Measurements from ENCODE around the gene TMEM181. TPM values are rescaled to one million over a fixed set of nuclear protein-coding genes. Genes with fewer than 3 reads are reported as not detected.
"Not testable (repeated sequence)": the region's sequence is repeated elsewhere in the genome, so short reads cannot be mapped to it uniquely, and the experiment has no call there.

The TMEM181 gene
- total RNA-seq, 1 donor from 2014 or later = 46.6 TPM

- DNase-seq (ENCODE audit: extremely low read depth, low read depth, low spot score) = no peak
These were observed 22.7 kb upstream of the TMEM181 start for GRCh38 chr6:158536891-158537798.

GRCh38 chr6:158538741-158539140 is 21.1 kb upstream of the TMEM181 start:
- no peak for DNase-seq (ENCODE audit: extremely low read depth, low read depth, low spot score)

- DNase-seq (ENCODE audit: extremely low read depth, low read depth, low spot score) = no peak
These were observed 20.5 kb upstream of the TMEM181 start for GRCh38 chr6:158539413-158539812.

- no peak for DNase-seq (ENCODE audit: extremely low read depth, low read depth, low spot score)
These were observed 20.0 kb upstream of the TMEM181 start for GRCh38 chr6:158539881-158540280.

GRCh38 chr6:158543606-158544185 is 16.2 kb upstream of the TMEM181 start:
- DNase-seq (ENCODE audit: extremely low read depth, low read depth, low spot score) = no peak

- no peak for DNase-seq (ENCODE audit: extremely low read depth, low read depth, low spot score)
These were observed 15.5 kb upstream of the TMEM181 start for GRCh38 chr6:158544428-158544827.

GRCh38 chr6:158545043-158545966 is 14.6 kb upstream of the TMEM181 start:
- DNase-seq (ENCODE audit: extremely low read depth, low read depth, low spot score) = no peak

GRCh38 chr6:158548418-158549161 is 11.3 kb upstream of the TMEM181 start:
- no peak for DNase-seq (ENCODE audit: extremely low read depth, low read depth, low spot score)

- no peak for DNase-seq (ENCODE audit: extremely low read depth, low read depth, low spot score)
These were observed 7.7 kb upstream of the TMEM181 start for GRCh38 chr6:158552055-158552795.

GRCh38 chr6:158552796-158553138 is 7.1 kb upstream of the TMEM181 start:
- DNase-seq (ENCODE audit: extremely low read depth, low read depth, low spot score) = no peak

GRCh38 chr6:158554611-158555361 is 5.1 kb upstream of the TMEM181 start:
- no peak for DNase-seq (ENCODE audit: extremely low read depth, low read depth, low spot score)

- no peak for DNase-seq (ENCODE audit: extremely low read depth, low read depth, low spot score)
These were observed 3.8 kb upstream of the TMEM181 start for GRCh38 chr6:158556113-158556512.

GRCh38 chr6:158557110-158557509 is 2.8 kb upstream of the TMEM181 start:
- not testable (repeated sequence) for DNase-seq (ENCODE audit: extremely low read depth, low read depth, low spot score)

- DNase-seq (ENCODE audit: extremely low read depth, low read depth, low spot score) = no peak
These were observed 2.0 kb upstream of the TMEM181 start for GRCh38 chr6:158557927-158558326.

GRCh38 chr6:158558415-158559306 is 1.2 kb upstream of the TMEM181 start:
- no peak for DNase-seq (ENCODE audit: extremely low read depth, low read depth, low spot score)

GRCh38 chr6:158559338-158559894 is 475 bp upstream of the TMEM181 start:
- DNase-seq (ENCODE audit: extremely low read depth, low read depth, low spot score) = no peak

- no peak for DNase-seq (ENCODE audit: extremely low read depth, low read depth, low spot score)
These were observed 987 bp downstream of the TMEM181 start for GRCh38 chr6:158560836-158561320.
